ENCODE results near the gene CTSK.
"Not testable (repeated sequence)": the region's sequence is repeated elsewhere in the genome, so short reads cannot be mapped to it uniquely, and the experiment has no call there.

CTSK gene

GRCh38 chr1:150804671-150805070, 3.4 kb downstream of the CTSK start:
- no peak for DNase-seq

DNA sequence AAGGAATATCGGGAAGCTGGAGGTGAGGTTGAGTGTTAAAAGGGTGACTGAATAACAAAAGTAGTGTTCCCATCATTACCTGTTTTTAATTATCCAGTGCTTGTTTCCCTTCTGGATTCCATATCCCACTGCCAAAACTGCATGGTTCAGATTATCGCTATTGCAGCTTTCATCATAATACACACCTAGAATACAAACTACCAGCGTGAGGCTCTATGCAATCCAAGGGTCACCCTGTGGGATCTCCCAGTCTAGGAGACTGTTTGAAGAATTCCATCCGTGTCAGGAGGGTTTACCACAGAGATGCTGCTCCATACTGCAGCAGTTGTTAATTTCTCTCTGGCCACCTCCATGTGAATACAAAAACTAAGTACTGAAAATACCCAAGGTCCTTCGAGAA, 9.0 kb downstream of the CTSK start:
- no peak for DNase-seq

DNA sequence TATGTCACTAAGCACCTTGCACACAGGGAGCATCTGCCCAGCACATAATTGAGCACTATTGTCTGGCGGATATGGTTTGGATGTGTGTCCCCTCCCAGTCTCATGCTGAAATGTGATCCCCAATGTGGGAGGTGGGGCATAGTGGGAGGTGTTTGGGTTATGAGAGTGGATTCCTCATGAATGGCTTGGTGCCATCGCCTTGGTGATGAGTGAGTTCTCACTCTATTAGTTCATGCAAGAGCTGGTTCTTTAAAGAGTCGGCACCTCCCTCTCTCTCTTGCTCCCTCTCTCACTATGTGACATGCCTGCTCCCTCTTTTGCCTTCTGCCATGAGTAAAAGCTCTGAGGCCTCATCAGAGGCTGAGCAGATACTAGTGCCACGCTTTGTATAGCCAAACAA, 9.5 kb downstream of the CTSK start:
- no peak for DNase-seq

DNA sequence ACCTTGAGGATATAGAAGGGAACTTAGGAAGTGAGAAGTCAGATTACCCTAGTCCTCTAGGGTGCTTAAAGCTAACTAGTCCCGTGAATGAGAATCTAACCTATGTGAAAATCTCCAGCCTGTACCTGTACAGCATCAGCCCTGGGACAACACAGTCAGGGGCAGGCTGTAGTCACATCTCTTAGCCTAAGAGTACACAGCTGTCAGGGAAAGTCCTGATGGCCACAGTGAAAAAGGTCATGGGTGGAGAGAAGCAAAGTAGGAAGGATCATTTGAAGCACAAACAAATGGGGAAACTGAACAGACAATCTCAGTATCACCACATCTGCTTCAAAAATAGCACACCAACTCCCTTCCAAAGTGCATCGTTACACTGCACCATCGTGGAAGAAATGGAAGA, 11.7 kb downstream of the CTSK start:
- no peak for DNase-seq

- DNase-seq = not testable (repeated sequence)
These were observed 14.3 kb downstream of the CTSK start for GRCh38 chr1:150793778-150794177.

DNA sequence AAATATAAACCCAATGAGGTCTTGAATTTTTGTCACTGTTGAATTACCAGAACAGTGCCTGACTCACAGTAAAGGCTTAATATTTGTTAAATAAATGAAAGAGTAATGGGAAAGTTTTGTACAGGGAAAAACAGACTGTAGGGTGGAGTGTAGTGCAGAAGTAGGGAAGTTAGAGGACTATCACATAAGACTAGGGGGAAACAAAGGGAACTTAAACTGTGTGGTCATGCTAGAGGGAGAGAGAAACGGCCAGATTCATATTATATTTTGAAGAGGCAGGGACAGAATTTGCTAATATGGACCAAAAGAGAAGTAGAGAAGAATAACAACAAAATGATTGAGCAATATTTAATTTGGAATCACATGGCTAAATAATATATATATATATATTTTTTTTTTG, 14.8 kb downstream of the CTSK start:
- no peak for DNase-seq

GRCh38 chr1:150791585-150791984, 16.5 kb downstream of the CTSK start:
- DNase-seq = no peak

DNA sequence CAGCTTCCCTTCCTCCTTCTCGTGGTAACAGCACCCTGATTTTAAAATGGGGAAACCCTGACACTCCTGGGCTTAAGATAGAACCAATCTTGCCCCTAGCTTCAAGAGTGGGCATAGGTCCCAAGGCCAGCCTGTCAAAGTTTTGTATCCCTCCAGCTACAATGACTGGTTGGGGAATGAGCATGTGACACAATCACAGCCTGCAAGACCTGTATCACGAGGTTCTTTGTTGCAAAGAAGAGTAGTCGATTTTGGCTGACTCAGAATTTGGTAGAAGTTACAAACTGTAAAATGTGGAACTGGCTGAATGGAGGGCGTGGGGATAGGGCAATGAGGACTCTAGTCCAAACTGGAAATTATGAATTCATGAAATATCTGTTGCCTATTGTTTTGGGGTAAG, 18.7 kb downstream of the CTSK start:
- no peak for DNase-seq

GRCh38 chr1:150788946-150789345, 19.1 kb downstream of the CTSK start:
- no peak for DNase-seq

DNA sequence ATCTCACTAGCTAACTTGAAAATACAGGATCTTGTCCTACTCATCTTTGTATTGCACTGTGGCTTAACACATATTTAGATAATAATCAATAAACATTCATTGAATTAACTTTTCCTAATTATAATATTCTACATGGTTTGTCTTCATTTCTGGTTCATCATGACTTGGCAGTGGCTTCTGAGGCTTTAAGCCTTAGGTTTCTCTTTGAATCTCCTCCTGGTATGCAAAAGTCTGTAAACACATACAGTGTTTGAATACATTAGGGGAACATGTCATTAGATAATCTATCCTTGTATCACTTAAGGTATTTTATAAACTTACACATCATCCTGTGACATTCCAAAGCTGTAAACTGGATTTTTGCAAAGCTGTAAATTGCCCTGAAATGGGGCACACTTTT, 20.6 kb downstream of the CTSK start:
- no peak for DNase-seq

- no peak for DNase-seq
These were observed 27.6 kb downstream of the CTSK start for GRCh38 chr1:150780510-150780909.

DNA sequence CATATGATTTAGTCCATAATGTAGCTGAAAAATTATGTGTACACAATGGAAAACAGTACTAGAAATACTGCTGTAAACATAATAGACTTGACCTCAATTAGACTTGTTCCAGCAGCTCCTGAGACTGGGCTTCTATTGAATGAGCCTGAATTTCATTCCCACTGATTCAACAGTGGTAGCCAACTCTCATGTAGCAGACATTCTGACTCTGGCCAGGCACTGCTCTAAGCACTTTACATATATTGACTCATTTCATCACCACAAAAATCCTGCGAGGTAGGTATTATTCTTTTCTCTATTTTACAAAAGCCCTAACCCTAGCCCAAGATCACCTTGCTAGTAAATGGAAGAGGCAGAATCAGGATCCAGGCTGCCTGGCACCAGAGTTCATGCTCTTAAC, 29.7 kb downstream of the CTSK start:
- no peak for DNase-seq

- DNase-seq = no peak
These were observed 30.5 kb downstream of the CTSK start for GRCh38 chr1:150777544-150777943.

DNA sequence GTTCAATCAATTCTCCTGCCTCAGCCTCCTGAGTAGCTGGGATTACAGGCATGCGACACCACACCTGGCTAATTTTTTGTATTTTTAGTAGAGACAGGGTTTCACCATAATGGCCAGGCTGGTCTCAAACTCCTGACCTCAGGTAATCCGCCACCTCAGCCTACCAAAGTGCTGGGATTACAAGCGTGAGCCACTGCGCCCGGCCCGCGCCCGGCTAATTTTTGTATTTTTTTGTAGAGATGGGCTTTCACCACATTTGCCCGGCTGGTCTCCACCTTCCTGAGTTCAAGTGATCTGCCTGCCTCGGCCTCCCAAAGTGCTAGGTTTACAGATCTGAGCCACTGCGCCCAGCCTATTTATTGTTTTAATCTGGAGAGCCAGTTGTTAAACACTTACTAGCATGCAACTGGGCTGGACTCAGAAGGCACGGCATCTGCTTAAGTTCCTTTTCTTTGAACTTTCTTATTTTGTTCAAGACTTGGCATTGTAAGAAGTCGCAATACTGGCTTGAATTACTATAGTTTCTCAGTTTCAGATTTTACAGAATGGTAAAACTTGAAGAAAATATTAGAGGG, 32.0 kb downstream of the CTSK start:
- DNase-seq = not testable (repeated sequence)

- no peak for DNase-seq
These were observed 32.8 kb downstream of the CTSK start for GRCh38 chr1:150775276-150775675.

DNA sequence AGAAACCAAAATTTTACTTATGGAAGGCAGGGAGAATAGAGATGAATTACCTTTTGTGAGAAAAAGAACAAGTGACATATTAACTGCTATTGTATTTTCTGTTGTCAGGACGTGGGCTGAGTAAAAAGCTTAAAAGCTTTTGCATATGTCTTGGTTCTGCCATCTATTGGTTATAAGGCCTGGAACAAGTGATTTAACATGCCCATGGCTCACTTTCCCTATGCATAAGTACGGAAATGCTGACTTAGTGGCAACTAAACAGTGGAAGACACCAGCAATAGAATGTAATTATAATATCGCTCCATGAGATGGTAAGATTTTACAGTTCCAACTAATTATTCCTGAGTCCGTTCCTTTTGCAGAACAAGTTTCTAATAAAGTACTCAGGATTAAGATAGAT, 35.7 kb downstream of the CTSK start:
- no peak for DNase-seq

- not testable (repeated sequence) for DNase-seq
These were observed 40.4 kb downstream of the CTSK start for GRCh38 chr1:150767704-150768103.

GRCh38 chr1:150765977-150766301, 42.1 kb downstream of the CTSK start:
- DNase-seq = not testable (repeated sequence)

DNA sequence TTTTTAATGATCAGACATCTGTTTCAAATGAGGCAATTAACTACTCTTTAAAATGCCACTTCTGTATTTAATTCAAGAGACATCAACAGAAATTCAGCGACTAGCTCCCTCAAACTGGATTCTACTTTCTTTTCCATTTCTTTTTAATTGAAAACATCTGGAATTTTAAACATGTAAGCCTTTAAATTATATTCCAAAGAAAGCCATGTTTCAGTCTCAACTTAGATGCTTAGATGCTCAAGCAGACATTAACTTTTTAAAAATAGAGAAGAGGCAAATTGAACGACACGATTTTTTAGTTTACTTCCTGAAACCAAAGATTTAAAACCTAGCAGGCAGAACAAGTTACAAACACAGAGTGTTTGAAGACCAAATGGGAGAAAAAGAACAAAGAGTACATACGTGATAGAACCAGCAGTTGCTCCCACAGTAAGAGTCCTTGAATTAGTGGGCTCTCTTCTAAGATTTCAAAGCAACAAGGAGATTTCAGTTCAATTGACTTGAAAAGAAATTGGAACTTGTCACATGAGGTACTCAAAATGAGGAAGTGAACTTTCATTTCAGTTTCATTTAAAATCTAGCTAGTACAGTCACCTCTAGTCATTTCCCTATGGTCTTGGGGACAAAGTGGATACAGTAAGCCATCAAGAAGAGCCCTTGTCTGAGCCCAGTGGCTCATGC, 42.6 kb downstream of the CTSK start, which contains the start of gene CTSS:
CTSS (minus strand) TSS at position 483 of the 681 bp plus-strand sequence. CDS start 1,015 bp downstream, outside the sequence.
- DNase-seq = peak; percentile 94

GRCh38 chr1:150764617-150765101, 43.4 kb downstream of the CTSK start:
- DNase-seq = no peak

GRCh38 chr1:150763018-150763417, 45.0 kb downstream of the CTSK start:
- DNase-seq = no peak

GRCh38 chr1:150762552-150762951, 45.5 kb downstream of the CTSK start:
- DNase-seq = no peak

GRCh38 chr1:150761801-150762200, 46.3 kb downstream of the CTSK start:
- DNase-seq = no peak

DNA sequence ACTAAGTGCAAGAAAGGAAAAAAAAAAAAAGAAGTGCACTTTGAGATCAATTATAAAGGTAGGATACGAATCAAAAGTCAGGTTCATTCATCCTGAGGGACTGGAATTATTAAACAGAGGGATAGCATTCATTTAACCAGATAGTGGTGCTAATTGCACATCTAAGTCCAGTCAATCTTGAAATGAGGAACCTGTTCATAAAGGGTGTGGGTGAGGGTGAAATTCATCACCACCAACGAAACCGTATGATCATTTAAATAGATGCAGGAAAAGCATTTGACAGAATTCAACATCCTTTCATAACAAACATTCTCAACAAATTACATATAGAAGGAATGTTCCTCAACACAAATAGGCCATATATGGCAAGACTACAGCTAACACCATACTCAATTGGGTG, 48.0 kb downstream of the CTSK start:
- DNase-seq = no peak

GRCh38 chr1:150753416-150753815, 54.6 kb downstream of the CTSK start:
- no peak for DNase-seq
